GM19463 (cell line): ENCODE results near the gene OR4K15.
"Not testable (repeated sequence)": the region's sequence is repeated elsewhere in the genome, so short reads cannot be mapped to it uniquely, and the experiment has no call there.

Source experiments
- ATAC-seq: cut with Tn5 transposase; IDR thresholded peaks from one replicate; pipeline ENCODE4 v1.9.1; 2021; ENCODE audit warnings: mild to moderate bottlenecking, moderate library complexity; ENCODE audit not compliant: unreplicated experiment

Gene OR4K15, protein sequence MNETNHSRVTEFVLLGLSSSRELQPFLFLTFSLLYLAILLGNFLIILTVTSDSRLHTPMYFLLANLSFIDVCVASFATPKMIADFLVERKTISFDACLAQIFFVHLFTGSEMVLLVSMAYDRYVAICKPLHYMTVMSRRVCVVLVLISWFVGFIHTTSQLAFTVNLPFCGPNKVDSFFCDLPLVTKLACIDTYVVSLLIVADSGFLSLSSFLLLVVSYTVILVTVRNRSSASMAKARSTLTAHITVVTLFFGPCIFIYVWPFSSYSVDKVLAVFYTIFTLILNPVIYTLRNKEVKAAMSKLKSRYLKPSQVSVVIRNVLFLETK

DNA sequence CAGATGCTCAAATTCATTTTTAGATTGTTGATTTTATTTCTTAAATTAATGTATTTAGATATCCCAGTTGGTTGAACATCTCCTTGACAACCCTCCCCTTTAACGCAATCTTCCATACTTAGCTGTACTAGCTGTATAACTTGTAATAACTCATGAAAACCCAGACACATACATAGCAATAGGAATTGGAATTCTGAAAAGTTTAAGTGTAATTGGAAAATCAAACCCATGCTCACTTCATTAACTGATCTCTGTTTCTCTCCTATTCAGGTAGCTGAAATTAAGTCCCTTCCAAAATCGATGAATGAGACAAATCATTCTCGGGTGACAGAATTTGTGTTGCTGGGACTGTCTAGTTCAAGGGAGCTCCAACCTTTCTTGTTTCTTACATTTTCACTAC is at the start of gene OR4K15:
OR4K15 (plus strand) TSS at position 301 of the 400 bp plus-strand sequence; CDS start at position 301, 0 bp downstream.
- no peak for ATAC-seq

DNA sequence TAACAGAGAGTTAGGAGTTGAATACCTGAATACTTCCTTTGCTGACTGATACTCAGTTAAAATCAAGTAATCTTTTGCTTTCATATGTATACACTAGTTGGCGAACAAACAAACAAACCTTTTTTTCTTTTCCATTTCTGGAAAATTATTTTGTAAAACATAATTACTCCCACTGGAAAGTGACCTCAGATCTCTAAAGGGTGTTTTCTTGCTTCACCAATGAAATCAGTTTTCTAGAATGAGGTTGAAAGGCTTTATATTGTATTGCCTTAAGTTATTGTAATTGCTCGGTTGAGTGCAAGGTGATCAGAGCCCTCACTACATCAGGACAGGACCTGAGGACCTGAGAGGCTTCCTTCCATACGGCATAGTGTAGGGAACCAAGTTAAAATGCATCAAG is 44.8 kb upstream of the OR4K15 start, which contains the start of gene OR4K1:
OR4K1 (plus strand) TSS at position 301 of the 400 bp plus-strand sequence. CDS start 4,750 bp downstream, outside the sequence.
- ATAC-seq: no peak

DNA sequence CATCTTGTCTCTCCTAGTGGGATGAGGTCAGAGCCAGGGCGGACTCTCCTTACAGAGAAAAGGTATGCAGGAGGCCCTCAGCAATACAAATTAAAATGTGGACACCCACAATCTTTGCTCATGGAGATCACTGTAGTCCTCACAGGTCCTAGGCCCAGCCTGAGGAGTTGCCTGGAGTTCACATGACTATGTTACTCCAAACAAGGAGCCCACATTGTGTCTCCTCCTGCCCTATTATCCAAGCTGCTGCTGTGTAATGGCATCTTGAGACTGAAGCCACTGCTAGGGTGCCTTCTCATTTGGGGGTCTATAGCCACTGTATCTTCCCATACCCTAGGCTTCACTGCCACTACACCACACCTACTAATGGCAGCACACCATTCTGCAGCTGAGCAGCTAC is 33.7 kb upstream of the OR4K15 start:
- ATAC-seq: no peak

DNA sequence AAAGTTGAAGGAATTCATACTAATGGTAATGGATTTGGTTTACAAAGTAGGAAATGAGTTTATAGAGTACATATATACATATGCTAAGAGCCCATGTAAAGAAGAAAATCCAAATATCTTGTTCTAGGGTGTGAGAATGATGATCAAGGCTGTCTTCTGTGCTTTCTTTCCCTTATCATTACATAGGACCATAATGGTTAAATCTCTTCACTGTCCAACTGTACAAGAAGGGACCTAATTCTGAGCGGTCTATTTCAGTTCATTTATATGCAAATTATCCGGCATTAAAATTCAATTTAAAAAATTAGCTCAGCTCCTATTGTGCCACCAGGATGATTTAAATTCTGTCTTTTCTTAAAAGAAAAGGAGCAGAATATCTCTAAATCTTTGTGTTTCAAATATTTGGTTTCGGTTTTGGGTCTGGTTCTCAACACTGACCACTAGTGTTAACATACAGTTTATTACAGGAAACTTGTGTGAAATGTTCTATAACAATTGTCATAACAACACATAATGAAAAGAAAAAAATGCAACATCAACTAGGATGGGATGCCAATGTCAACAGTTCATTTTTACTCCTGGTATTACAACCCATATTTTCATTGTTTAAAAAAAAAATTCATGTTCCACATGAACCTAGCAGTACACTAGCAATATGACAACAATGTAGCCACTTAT is 27.8 kb upstream of the OR4K15 start:
- no peak for ATAC-seq

DNA sequence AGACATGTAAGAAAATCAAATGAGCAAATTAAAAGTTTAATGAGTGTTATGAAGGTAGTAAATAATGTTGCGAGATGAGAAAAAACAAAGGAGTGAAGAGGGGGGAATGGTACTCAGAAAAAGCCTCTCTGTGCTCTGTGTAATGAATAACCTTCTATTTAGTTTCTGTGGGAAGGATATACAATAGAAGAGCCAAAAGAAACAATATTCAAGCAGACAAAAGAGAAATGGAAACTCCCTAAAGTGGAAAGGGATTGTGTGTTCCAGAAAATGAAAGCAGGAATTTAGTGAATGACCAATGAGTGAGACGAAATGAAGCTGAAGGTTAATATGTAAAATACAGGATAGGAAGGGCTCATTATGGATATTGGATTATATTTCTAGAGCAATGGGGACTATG is 26.2 kb upstream of the OR4K15 start:
- no peak for ATAC-seq

DNA sequence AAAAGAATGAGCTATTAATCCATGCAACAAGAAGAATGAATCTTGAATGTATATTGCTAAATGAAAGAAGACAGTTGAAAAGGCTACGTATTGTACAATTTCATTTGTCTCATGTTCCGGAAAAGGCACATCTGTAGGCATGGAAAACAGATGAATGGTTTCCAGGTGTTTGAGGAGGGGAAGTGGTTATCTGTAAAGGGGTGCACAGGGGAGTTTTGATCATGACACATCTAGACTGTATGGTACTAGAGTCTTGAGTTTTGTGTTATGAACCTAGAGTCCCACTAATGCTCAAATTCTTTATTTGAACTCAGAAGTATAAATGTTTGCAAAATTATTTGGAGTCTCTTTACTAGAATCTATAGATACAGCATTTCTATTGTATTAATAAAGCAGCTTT is 5.7 kb upstream of the OR4K15 start:
- not testable (repeated sequence) for ATAC-seq

DNA sequence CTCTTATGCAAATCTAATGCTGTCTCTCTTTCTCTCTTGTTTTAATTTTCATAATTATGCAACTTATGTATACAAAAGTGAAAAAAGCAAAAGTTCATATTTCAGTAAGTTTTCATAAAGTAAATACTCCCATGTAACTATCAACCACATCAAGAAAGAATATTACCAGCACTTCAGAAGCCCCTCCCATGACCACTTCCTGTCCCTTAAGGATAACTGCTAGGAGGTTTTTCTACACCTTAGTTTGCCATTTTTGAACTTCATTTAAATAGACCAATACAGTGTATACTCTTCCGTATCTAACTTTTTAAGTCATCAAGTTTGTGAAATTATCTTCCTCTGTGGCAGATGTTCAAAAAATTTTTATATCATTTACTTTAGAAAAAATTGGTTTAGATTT is 547 bp upstream of the OR4K15 start:
- ATAC-seq: no peak

DNA sequence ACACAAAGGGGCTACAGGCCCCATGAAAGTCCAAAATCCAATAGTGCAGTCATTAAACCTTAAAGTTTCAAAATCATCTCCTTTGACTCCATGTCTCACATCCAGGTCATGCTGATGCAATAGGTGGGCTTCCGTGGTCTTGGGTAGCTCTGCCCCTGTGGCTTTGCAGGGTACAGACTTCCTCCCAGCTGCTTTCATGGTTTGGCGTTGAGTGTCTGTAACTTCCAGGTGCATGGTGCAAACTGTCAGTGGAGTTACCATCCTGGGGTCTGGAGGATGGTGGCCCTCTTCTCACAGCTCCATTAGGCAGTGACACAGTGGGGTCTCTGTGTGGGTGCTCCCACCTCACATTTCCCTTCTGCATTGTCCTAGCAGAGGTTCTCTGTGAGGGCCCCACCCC is 18.0 kb downstream of the OR4K15 start:
- ATAC-seq: no peak

DNA sequence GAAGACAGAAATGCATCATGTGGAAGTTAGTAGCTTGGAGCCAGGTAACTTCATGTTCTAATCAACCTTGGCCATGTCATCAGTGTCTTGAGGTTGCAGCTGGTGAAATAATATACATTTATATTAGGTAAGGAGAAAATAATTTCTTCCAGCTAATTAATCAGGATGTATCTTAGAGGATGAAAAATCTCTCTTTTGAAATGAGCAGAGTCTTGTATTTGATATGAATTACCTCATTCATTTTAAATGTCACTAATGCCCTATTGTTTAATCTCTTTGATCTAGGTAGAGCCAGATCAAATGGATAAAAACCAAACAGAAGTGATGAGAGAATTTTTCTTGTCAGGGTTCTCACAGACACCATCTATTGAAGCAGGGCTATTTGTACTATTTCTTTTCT is 26.5 kb downstream of the OR4K15 start, which contains the start of gene OR4Q2:
OR4Q2 (plus strand) TSS at position 301 of the 400 bp plus-strand sequence.
- ATAC-seq: no peak

DNA sequence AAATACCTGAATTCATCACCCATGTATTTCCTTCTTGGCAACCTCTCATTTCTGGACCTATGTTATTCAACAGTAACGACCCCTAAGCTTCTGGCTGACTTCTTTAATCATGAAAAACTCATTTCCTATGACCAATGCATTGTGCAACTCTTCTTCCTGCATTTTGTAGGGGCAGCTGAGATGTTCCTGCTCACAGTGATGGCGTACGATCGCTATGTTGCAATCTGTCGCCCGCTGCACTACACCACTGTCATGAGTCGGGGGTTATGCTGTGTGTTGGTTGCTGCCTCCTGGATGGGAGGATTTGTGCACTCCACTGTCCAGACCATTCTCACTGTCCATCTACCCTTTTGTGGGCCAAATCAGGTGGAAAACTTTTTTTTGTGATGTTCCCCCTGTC is 26.9 kb downstream of the OR4K15 start:
- no peak for ATAC-seq

DNA sequence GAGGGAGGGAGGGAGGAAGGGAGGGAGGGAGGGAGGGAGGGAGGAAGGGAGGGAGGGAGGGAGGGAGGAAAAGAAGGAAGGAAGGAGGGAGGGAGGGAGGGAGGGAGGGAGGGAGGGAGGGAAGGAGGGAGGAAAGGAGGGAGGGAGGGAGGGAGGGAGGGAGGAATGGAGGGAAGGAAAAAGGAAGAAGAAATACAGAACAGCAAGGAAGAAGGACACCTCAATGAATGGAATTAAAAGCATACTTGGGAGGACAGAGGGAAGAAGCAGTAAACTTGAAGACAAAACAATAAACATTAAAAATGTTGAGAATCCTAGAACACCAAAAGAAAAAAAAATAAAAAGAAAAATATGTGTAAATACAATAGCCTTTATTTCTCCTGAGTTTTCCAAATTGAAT is 32.8 kb downstream of the OR4K15 start:
- ATAC-seq: no peak

DNA sequence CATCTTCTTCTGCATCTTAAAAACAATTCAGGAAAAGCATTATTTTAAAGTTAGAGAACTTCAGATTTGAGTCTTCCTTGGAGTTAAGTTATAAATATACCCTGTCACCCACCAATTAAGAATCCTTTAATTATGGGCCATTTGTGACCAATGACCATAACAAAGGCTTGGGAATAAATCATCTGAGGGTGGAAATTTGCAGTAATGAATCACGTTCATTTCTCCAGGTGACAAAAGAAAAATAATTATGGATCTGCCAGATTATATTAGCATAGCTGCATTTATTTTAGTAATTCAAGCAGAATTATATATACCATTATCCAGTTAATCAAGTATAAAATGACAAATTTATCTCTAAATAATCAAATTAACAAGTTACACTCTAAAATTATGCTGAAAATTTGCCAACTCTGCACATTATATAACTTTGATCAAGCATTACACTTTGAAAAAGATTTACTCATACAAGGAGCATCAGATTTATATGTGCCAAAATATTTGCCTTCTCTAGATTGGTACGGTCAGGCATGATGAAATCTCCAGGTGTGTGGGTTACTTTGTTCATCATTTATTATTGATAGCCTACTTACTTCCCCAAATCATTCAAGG is 44.0 kb downstream of the OR4K15 start, which contains the start of gene OR4K14:
OR4K14 (minus strand) TSS at position 51 of the 609 bp plus-strand sequence. CDS start 4,114 bp downstream, outside the sequence.
- no peak for ATAC-seq
